Lower leg skin (tissue), 3 donors: ENCODE results near the gene LRCOL1.

ENCODE experiments used
- CTCF ChIP-seq, 3 donors: fragments of 450-650 bp; IDR thresholded peaks; one replicate each; pipeline ENCODE4 v1.5.1; 2016; ENCODE audit warnings: antibody characterized with exemption in 3 of 3, mild to moderate bottlenecking in 3 of 3, moderate library complexity in 2 of 3
- POLR2A ChIP-seq, 2 donors: fragments of 450-650 bp; IDR thresholded peaks; one replicate each; pipeline ENCODE4 v1.6.1; 2016 to 2017; ENCODE audit warnings: antibody characterized with exemption in 2 of 2, mild to moderate bottlenecking in 1 of 2, moderate library complexity in 1 of 2

GRCh38 chr12:132583736-132584135 lies 26.6 kb downstream of the LRCOL1 start:
- no peak for TF ChIP-seq CTCF (IDR thresholded peaks at IDR 0.05)
- no peak for TF ChIP-seq POLR2A (IDR thresholded peaks at IDR 0.05)
